NCI-H1930 (cell line): ENCODE measurements around the gene GRK5.

Source experiments
- DNase-seq, 2 experiments: peaks; one replicate each; lab custom pipeline; 2025; lab: John Stamatoyannopoulos, UW

The GRK5 gene

DNA sequence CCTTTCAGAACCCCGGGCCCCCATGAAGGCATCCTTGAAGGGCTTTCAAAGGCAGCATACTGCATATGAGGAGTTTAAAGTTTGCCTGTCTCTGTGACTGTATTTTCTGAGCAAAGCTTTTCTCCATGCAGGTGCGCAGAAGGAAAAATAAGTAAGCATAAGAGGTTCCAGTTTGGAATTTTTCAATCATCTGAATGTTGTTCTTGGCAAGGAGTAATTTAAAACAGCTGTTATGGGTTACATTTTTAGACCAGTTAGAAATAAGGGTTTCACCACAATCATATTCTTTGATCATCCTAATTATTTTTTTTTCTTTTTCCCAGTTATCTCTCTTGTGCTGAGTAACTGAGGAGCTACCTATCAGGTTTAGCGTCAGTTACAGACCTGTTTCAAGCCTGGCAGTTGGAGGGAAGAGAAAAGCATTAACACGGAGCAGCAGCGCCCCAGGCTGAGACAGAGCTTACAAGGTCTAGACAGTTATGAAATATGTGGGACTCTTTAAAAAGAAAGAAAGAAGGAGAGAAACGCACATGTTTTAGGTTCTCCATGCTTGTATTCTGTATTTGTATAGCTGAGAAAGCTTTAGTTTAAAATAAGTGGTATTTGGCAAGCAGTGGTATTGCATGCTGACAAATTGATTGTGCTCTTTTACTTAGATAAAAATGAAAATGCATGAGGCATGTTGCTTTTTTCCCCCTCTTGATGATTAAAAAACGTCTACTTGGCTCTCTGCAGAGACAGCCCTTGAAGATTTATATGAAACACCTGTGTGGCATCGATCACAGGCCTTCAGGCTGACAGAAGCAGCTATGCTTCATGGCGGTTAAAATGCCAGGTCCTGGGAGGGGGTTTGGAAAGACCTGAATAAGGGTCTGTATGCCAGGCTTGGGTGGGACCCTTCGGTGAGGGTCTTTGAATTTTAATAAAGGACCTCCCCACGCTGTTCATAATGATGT, 157.6 kb downstream of the GRK5 start:
- no peak for DNase-seq

DNA sequence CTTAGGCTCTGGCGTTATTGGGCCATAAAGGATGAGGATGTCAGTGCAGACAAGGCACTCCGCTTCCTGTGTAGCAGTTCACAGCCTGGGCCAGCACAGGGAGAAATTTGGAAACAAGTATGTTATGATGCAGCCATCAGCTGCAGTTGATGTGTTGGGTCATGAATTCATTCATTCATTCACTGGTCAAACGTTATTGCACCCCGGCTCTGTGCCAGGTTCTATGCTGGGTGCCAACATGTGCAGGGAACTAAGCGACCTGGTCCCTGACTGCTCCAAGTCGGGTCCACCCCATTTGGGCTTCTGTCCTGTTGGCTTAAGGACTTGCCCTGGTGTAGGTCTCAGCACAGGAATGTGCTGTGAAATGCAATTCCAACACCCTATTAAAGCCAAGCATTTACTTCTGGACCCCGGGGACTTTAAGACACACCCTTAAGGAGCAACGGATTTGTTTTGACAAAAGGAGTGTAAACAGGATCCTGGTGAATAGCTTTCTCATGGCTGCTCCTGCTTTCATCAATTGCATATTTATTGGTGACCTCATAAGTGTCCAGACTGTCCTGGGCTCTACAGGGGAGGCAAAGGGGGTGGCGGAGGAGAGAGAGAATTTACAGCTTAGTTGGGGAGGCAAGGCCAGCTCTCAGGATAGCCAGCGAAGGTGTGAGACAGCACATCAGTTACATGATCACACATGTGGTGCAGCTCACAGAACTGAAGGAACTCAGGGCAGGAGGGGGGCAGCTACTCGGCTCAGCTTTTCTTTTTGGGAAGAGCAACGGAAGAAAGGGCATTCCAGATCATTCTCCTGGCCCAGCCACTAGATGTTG, 158.6 kb downstream of the GRK5 start:
- DNase-seq = no peak

DNA sequence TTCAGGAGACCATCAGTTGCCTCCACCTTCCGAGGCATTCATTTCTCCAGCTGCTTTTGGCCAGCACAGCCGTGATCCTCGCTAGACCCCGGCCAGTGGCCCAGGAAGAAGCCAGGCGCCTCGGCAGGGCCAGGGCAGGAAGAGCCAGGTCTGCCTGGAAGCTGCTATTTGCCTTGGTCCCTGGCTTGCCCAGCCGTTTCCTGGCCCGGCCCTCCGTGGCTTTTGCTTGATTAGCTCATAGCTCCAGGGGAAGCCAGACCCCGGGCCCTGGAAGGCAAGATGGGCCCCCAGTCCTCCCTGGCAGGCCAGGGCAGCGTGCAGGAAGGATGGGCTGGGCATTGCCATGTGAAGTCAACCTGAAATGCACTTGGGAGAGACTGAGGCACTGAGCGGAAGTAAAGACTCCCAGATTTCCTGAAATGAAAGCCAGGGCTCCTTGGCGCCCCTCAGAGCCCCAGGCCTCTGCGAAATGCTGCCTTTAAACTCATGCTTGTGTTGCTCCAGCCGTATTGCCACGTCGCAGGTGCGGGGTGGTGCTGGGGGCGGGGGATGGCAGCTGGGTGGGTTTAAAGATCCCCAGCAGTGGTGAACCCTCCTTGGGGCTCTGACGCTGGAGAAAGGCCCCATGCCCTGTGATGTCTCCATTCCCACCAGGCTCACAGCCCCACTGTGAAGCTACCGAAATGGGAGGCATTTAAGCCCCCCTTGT, 160.6 kb downstream of the GRK5 start:
- no peak for DNase-seq

DNA sequence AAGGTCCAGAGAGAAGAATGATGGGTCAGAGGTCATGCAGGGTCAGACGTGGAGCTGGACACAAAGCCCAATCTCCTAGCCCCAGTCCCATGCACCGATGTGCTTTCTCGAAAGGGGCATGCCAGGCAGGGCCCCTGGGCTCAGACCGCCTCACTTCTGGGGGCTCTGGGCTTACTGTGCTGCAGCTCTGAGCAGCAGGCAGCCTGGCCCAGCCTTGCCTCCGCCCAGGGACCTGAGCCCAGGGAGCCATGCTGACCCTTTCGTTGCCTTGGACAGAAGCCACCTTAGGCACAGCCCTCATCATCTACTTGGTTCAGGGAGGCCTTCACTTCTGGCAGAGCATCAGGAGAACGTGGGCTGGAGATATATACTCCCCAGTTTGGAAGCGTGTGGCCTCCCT, 161.2 kb downstream of the GRK5 start:
- DNase-seq = no peak

DNA sequence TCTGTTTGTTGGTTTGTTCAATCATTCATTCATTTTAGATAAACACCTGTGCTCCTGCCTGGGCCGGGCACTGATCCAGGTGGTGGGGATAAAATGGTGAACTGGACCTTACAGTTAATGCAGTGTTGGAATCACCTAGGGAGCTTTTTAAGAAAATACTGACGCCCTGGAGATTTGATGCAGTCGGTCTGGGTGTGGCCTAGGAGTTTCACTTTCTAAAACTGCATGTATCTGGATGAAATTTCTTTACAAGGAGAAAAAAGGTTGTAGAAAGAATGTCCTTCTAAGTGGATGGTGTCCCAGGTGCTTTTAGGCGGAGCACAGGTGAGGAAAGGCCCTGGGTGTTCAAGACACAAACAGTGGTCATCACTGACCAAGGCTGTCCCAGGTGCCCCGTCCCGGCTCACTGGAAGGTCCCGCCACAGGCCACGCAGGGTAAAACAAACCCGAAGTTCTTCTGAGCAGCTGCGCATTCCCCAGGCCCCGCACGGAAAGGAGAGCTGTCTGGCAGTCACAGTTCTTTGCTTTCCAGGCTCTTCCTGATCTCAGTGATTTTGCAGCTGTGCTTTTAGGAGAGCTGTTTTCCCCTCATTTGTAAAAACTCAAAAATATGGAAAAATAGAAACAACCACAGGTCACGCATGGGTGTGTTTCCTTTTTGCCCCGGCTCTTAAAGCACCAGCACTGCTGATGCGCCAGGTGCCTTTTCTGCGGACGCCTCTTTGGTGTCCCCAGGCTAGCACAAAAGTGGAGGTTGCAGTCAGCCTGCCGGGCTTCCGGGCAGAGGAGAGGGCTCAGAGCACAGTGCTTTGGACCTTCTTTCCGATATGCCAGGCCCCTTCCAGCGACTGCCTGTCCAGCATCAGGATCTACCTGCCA, 161.9 kb downstream of the GRK5 start:
- no peak for DNase-seq

DNA sequence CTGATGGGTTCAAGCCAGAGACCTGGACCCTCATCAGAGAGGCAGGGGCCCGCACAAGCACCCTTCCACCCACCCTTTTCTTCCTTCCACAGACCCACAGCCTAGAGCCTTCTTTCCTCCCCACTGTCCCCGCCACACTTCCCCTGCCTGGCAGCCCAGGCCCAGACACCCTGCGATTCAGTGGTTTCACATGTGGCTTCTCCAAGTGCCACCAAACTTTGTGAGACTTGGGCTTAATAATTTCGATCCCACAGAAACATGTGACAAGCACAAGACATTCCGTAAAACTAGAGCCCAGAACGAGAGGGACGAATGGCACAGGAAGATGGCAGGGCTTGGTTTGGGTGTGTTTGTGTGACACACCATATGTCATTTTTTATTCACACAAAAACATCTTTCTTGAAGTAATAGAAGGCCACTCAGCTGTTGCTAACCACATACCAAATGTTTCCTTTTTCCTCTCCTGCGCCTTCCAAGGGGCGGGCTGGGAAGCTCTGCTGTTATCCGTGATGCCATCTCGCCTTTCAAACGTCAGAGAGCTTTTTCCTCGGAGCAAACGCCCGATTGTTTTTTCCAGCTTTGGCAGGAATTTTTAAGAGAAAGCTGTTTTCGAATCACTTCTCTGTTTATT, 162.9 kb downstream of the GRK5 start:
- no peak for DNase-seq

DNA sequence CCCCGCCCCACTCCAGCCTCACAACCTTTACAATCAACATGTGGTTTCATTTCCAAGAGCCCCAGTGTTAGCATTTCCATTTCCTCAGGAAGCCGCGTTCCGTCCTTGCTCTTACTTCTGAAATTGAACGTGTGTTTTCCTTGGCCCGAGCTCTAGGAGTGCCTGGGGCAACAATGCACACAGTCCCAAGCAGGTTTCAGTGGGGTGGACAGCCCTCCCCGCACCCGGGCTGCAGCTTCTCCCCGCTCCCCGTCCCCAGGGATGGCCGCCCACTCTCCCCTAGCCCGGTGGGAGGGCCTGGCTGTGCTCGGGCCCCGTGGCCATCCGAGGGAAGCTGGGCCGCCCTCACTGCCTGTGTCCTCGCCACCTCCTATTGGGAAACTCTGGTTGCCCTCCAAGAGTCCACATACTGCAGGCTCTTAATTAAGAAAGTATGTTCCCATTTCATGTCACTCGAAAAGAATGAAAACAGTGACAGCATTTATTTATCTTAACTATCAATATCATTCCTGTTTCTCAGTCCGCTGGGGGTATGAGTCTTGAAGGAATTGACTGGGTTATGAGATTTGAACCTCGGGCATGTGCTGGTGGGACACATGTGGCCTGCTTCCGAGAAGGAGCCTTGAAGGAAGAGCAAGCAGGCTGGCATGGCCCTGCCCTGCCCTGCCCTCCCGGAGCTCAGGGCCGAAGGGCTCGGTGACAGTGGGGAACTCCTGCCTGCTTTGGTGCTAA, 163.8 kb downstream of the GRK5 start:
- DNase-seq = no peak

DNA sequence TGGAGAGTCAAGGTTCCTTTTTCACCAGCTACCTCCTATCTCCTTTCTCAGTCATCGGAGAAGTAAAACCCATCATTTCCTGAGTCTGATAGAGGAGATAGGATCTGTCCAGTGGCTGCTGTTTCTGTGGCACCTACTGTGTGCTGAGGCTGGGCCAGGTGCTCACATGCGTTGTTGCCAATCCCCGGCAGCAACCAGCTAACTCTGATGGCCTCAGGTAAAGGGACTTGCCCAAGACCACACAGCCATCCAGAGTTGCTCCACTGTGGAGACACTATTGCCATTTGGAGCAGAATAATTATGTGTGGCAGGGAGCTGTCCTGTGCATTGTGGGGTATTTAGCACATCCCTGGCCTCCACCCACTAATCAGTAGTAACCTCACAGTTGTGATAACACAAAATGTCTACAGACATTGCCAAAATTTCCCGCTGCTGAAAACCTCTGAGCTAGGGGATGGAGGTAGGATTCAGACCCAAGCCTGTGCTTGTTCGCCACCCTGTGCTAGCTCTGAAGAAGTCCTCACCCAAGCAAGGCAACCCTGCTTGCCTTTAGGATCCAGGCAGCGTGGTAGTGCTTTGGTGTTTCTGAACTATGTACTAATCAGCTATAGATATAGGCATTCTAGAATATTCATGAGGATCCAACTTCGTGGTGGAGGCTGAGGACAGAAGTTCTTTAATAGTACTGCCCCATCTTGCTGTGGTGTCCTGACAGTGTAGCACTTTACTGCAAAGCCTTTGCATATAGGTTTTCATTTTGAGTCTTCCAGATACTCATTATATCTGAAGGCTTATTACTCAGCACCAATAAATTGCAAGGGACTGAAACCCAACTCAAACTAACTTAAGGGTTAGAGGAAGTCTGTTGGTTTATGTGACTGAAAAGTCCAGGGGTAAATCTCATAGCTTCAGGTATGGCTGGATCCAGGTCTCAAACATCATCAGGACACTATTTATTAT, 164.6 kb downstream of the GRK5 start:
- no peak for DNase-seq

DNA sequence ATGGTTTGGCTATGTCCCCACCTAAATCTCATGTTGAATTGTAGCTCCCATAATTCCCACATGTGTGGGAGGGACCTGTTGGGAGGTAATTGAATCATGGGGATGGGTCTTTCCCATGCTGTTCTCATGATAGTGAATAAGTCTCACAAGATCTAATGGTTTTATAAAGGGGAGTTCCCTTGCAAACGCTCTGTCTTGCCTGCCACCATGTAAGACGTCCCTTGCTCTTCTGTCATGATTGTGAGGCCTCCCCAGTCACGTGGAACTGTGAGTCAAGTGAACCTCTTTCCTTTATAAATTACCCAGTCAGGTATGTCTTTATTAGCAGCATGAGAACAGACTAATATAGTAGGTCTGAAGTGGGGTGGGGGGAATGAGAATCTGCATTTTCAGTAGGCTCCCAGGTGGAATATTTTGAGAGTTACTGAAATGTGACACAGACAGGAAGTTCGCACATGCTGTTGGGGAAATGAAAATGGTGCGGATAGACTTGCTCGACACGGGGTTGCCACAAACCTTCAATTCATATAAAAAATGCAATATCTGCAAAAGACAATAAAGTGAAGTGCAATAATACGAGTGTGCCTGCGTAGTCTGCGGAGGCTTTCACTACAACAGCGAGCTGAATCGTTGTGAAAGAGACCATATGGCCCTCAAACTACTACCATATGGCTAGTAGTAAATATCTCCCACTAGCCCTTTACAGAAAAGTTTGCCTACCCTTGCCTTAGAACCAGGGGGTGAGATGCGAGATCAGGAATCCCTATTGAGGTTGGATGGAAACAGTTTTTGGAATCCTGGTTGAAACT, 166.1 kb downstream of the GRK5 start:
- no peak for DNase-seq

DNA sequence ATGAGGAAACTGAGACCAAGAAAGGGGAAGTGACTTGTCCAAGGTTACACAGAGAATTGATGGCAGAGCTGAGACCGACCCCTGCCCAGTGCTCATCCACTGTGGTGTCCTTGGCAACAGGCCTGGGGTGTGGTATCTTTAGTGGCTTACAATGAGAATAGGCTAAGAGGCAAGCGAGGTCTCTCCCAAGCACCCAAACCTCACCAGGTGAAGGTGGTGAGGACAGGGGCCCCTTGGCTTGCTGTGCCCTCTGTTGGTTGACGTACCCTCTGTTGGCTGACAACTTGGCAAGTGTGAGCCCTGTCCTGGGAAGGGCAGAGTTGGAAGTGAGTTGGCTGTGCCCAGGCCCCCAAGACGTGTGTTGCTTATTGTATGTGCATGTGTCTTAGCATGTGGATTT, 166.9 kb downstream of the GRK5 start:
- DNase-seq = no peak

DNA sequence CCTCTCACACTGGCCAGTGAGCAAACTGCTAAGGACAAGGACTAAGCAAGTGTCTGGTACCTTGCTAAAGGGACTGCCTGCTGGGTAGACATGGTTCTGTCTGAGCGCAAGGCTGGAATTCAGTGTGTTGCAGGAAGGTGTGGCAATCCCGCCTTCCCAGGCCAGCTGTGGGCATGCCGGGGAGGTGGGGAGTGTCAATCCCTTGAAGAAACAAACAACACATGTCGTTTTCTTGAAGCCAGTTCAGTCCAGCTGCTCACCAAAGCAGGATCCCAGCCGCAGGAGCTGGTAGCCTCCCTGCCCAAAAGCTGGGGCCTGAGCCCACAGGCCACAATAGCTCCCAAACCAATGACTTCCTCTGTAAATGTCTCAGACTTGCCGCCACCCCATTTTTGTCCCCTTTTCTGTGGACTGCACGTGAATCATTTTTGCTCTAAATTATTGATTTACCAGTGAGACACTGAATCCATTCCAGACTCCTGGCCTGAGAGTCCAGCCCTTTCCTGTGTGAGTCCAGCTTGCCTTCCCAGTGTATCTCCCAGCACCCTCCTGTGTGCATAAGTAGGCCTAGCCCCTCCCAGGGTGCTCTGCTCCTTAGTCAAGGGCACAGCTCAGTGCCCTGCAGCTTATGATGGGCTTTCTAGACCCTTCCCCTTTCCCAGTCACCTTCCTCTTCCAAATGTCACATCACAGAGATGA, 168.4 kb downstream of the GRK5 start:
- no peak for DNase-seq

DNA sequence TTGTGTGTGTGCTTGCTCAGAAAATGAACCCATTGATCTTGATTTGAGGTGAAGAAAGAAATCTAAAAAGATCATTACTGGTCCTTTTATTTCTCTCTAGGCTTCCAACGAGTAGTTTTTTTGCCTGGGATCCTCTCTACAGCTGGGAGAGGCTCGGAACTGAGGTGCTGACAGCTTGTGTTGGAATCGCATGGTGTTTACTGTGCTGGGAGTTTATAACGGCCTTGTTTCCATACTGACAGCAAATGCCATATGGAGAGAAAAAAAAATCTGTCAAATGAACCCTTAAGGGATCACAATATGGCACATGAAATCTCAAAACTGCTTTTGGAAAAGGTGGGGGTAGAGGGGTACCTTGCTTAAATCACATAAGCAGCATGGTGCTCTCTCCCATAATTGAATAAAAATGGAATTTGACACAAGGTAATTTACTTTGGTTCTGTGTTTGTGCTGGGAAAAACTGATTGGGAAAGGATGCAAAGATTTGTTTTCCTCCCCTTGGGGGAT, 170.1 kb downstream of the GRK5 start:
- DNase-seq = no peak

DNA sequence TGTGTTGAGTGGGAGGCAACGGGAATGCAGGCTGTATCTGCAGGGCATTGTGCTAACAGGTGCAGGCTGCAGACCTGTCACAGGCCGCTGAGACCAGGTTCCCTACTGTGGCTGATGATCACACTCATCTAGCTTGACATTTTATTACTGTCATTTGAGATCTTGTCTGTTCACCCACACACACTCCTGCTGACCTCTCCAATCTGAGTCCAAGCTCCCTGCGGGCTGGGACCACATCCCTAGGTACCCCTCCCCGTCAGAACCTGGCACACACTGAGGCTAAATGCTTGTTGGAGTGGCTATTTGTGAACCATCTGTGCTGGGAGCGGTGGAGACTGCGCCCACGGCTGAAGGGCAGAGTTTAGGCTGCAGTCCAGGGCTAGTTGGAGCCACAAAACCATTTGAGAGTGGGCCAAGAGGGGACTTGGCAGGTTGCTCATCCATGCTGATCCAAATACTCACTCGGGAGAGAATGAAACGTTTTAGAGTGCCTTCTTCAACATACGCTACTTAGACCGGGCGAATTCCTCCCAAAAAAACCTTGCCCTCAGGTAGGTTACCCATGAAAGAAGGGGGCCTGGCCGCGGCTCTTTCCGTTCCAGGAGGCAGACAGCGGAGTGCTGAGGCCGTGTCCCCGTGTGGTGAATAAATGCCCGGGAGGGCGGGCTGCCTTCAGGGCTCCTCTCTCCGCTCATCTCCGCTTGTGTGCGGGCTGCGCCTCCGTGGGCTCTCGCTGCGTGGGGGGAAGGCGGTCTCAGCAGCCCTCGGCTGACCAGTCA, 170.8 kb downstream of the GRK5 start:
- no peak for DNase-seq

DNA sequence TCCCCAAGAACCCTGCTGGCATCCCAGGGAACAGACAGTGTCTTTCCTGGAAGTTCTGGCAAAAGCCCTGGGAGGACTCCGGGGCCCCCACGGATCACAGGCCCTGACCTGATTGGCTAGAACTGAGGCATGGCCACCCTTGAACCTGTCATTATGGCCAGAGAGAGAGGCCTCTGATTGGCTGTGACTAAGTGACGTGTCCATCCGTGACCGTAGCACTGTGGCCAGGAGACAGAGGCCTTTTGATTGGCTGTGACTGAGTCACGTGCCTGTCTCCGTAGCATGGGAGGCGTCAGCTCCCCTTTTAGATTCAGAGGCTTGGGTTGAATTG, 171.3 kb downstream of the GRK5 start:
- DNase-seq = no peak

DNA sequence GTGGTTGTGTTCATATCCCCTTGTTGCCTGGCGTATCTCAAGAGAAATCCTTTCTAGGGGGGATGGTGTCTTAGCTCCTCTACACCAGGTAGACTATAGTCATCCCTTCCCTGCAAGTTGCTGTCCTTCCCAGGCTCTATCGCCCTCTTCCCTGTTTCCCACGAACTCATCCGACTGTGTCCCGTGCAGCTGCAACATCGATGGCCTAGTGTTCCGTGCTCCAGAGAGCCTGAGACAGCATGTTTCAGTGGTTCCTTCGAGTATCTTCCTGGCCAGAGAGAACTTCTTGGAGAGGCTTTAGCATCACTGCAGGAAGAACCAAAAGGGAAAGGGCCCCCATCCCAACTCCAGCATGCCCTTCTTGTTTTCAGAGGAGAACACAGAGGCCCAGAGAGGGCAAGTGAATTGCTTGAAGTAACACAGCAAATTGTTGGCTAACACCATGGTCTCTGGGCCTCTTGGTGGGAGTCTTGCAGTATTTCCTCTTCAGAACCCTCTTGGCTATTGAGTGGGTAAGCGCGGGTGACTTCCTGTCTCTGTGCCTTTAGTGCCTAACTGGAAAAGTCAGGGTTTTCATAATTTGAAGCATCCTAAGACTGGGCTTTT, 172.2 kb downstream of the GRK5 start:
- DNase-seq = no peak

DNA sequence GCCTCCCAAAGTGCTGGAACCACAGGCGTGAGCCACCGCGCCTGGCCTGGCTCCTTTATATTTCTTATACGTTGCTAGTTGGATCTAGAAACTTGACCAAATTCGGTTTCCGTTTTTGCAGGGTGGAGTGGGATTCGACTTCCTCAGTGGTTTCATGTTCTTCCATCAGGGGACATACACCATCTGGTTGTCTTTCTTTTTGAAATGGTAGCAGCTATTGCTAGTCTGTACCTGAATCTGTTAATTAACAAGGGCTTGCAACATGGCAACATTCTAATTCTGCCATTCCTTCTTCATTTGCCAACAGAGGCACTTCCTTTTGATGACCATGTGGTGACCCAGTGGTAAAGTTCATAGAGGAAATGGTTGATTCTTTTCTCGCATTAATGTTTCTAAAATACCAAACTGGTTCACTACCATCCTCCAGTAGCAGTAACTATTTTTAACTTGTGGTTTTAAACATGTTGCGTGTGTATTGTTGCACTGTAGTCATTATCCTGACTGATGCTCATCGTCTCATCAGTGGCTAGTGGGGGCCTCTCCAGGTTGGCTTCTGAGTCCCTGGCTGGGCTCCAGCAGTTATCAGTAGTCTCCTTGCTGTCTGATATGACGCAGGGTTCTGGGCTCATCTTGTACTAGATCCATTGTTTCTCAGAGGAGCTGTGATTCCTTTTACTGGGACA, 175.9 kb downstream of the GRK5 start:
- no peak for DNase-seq
